ELR (cell line): ENCODE measurements around the gene G3BP2.
A peak's percentile ranks its signal among the peaks of the same experiment; 100 is the strongest.
"Not testable (repeated sequence)": the region's sequence is repeated elsewhere in the genome, so short reads cannot be mapped to it uniquely, and the experiment has no call there.

Experiments used
- DNase-seq: peaks from one replicate; pipeline ENCODE4 v3.0.0-alpha.2; 2015; ENCODE audit warnings: low read depth

The G3BP2 gene

DNA sequence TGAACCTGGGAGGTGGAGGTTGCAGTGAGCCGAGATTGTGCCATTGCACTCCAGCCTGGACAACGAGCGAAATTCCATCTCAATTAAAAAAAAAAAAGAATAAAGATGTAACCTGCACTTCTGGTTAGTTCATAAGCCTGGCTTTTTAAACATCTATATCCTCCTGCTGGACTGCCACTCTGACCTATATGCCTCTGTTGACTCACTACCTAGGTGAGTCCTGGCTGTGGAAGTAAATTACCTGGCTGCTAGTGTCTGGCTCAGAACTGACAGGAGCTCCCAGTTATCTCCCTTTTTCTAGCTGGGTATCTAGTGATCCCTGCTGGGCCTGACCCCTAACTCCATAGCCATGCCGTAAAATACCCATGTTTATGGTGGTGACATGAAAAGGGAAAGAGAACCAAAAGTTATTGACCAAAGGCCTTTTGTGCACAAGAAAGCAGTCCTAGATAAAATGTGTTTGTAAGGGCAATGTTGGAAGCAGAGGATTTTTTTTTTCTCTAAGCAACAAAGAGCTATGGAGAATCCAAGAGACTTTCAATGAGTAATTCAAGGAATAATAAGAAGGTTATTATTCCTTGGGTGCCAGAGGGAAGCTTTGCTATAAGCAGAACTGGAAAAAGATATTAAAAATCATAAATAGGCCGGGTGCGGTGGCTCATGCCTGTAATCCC is 10.4 kb upstream of the G3BP2 start:
- no peak for DNase-seq

DNA sequence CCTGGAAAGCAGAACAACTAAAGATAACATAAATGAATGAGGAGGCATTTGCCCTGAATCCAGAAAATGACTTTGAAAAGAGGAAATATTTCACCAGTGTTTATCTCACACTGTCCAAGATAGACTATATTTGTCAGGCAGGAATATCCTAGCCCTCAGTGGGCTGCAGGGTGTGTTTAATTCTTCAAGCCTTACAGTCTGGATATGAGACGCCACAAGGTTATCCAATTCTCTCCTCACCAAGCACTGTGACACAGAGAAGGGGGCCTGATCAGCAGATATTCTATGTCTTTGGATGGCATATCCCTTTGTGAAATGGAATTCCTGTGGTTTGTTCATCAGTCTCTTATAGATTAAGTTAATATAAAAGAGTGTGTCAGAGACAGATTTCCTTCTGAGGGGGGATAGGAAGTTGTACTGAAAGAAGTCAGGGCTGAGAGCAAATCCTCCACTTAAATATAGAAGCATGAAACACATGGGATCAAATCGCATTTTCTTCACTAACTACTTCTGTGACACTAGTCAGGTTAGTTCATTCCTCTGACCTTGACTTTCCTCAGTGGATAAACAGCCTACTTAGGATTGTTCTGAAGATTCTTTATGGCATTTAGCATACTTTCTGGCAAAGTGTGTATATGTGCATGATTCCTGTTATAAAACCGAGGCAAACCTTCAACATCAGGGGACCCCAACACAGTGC is 6.8 kb upstream of the G3BP2 start:
- DNase-seq = no peak

DNA sequence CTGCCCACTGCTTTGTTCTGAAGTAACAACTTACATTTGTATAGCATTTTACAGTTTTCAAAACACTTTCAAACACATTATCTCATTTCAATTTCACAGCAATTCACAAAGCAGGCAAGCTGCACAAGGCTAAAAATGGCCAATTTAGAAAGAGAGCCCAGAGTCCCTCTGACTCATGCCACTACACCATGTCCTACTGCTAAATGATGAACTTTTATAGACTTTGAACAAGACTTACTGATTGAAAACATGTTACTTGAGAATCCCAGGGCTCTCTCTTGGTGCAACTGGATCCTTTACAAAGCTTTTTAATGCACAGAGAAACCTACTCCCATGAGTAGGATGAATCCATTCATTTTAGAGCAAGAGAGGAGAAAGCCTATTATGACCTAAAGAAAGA is 5.8 kb upstream of the G3BP2 start:
- DNase-seq = no peak

DNA sequence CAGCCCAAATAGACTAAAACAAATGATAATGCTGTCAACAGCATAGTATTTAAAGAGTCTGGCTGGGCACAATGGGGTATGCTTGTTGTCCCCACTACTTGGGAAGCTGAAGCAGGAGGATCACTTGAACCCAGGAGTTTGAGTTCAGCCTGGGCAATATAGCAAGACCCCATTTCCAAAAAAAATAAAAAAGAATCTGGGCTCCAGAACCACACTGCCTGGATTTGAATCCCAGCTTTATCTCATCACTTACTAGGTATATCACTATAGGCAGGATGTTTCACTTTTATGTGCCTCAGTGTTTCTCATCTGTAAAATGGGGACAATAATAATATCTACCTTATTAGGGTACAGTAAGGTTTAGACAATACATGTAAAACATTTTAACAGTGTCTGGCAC is 5.3 kb upstream of the G3BP2 start:
- no peak for DNase-seq

DNA sequence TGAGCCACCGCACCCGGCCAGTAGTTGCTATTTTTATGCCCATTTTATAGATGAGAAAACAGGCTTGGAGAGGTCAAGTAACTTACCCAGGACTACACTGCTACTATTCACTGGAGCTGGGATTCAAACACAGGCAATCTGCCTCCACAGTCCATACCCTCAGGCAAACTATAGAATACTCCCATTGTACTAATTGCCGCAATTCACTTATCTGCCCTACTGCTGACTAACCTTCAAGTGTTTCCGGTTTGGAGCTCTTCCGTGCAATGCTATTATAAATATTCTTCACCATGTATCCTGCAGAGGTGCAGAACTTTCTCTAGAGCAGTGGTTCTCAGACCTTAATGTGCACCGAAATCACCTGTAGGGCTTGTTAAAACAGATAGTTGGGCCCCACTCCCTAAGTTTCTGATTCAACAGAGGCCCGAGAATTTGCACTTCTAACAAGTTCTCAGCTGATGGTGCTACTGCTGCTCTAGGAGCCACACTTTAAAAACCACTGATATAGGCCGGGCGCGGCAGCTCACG is 1.9 kb upstream of the G3BP2 start:
- no peak for DNase-seq

DNA sequence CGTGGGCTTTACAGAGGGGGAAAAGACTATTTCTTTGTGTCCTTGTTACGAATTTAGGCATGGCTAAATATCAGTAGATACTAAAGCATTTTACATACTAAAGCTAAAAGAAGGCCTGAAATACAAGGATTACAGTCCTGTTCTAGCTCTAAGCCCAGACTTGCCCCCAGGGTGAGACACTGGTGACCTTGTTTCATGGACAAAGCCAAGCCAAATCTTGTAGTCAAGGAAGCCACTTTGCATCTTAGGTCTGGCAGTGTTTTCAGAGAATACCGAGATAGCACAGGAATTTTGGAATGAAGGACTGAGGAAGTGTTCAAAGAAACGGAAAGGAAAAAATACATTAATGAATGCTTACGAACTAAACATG is 733 bp upstream of the G3BP2 start:
- DNase-seq = no peak

DNA sequence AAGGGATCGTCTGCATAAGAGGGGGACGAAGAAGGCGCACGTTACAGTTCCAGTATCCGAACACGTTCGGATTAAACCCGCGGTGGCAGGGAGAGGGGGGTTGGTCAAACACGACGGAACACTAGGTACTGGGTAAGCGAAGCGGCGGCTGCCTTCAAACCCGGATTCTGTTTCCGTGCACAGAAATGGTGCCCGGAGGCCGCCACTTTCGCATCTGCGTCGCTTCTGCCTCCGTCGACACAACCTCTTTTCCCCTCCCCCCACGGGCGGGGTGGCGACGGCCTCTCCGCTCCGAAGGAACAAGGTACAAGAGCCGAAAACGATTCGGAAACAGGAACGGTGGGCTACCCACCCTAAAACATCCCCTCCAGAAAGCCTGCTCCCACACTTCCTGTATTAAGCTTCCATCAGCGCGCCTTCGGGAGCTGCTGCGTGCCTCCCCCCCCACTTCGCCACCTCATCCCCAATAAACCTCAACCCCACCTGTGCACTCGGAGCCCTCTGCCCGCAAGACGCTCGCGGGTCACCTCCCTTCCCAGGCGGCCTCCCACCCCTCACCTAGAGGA is 667 bp downstream of the G3BP2 start:
- peak; percentile 68 for DNase-seq

DNA sequence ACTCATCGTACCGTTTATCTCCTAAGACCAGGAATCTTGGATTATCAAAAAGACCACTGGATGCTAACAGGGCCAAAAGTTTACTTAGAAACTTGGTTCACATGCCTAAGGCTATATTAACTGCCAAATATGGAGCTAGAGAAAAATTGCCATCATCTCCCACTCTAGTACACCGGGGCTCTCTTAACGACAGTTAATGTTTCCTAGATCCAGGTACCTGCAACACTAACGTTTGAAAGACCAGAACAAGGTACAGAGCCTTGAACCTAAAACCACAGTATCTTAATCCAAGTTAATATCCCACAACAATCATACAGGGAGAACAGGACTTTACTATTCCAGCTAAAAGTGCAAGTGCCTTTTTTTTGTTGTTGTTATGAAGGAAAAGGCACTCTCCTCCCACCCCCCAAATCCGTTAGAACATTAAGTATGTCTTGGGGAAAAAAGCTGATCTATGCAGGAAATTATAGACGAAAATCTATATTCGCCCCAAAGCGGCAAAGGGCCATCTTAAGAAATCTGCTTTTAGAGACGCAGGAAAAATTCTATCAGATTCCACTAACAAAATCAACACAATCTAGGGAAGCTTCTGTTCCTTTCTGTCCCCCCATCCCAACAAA is 1.3 kb downstream of the G3BP2 start:
- DNase-seq = peak; percentile 32

DNA sequence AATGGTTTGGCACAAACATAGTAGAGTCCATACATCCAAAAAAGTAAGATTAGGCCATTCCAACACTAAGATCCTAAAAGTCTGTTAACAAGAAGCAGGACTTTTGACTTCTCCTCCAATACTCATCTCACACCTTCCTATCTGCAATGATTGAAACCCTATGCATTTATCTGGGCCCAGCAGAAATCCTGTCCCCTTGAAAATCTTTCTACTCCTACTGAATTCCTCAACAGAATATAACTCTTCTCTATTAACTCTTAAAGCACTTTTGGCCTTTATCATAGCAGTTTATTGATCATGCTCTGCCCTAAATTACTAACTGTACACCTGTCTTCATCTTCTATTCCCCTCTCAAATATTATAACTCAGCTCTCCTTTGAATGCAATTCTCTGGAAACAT is 4.6 kb downstream of the G3BP2 start:
- DNase-seq = no peak

DNA sequence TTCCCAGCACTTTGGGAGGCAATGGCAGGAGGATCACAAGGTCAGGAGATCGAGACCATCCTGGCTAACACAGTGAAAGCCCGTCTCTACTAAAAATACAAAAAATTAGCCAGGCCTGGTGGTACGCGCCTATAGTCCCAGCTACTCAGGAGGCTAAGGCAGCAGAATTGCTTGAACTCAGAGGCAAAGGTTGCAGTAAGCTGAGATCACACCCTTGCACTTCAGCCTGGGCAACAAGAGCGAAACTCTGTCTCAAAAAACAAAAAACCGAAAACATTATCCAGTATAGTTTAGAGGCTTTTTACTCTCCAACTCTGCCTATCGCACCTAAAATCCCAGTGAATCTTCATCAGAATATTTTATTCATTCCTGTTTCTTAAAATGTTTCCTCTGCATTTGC is 5.6 kb downstream of the G3BP2 start:
- DNase-seq = not testable (repeated sequence)

DNA sequence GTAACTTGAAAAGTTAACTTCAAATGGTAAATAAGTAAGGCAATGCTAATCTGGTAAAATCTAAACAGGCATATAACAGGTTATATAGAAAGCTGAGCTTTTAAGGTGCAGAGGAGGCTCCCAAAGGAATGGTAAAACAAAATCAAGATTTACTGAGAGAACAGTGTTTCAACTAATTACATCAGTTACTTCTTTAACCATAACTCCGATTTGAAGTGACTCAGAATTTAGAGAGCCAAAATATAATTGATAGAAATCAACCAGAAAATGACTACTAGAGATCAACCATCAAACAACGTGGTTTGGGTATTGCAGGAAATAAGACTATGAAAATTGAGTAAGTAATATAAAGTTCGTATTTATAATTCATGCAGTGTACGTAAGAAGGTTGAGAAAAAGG is 6.9 kb downstream of the G3BP2 start:
- DNase-seq = no peak

DNA sequence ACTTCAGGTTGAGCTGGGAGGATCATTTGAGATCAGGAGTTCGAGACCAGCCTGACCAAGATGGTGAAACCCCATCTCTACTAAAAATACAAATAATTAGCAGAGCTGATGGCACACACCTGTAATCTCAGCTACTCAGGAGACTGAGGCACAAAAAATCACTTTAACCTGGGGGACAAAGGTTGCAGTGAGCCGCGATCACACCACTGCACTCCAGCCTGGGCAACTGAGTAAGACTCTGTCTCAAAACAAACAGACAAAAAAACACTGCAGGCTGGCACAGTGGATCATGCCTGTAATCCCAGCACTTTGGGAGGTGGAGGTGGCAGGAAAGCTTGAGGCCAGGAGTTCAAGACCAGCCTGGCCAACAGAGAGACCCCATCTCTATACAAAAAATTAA is 8.6 kb downstream of the G3BP2 start:
- not testable (repeated sequence) for DNase-seq

DNA sequence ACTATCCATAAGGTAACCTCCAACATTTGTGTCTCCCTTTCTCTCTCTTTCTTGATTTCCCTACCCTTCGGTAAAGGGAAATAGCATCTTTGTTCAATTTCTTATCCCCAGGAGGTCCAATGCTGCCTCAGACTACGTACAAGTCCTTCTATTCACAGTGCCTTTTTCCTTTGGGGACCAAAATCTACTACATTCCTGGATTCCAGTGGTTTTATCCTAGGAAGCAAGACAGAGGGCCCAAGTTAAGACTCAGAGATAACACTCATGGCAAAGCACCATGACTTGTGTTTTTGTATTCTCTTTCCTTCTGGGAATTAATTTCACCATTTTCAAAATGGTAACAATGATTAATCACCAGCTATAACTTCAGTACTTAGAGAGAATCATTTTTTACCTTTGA is 10.6 kb downstream of the G3BP2 start:
- DNase-seq = no peak

DNA sequence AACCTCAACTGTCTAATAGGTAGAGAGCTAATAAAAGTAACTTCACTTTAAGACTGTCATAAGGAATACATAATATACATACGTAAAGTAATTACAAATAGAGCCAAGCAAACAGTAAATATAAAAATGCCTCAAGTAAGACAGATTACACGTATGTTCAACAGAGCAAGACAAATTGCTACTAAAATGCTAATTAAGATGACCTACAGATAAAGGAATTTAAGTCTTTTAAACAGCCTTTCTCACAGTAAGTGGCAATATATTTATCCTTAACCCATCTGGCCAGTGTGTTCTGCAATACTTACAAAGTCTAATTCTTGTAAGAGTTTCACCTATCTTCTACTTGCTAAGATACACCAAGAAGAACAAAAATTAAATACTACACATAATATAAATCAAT is 12.7 kb downstream of the G3BP2 start:
- DNase-seq = peak; percentile 11

DNA sequence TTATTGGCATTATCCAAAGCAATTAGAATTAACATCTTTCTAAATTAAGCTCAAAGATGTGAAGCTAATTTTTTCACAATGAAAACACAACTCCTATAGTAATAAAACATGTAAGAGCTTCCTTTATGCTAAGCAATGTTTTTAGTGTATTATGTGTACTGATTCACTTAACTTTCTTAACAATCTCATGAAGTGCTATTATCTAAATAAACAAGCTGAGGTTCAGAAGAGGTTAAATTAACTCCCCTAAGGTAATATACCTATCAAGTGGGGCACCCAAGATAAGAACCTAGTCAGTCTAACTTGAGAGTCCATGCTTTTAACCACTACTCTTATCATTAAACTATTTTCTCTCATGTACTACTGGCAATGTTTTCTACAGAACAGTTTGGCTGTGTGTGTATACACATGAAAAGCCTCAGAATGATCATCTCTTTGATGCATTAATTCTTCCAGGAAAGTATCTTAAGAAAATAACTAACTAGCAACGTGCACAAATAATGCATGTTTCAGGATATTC is 13.6 kb downstream of the G3BP2 start:
- no peak for DNase-seq

DNA sequence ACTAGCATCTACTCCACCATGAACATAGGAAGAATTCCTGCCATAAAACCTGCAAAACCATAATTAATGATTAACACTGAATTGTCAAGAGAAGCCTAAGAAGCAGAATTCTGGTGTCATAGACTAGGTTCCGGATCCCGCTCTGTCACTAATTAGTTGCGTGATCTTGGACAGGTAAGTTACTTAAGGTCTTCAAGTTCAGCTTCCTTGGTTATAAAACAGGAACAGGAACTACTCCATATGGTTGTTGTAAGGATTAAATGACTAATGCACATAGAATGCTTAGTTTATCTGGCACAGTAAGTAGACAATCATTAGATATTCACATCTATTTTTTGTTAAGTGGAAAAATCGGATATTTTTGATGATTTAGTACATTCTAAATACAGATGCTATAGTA is 14.3 kb downstream of the G3BP2 start:
- DNase-seq = peak; percentile 73

DNA sequence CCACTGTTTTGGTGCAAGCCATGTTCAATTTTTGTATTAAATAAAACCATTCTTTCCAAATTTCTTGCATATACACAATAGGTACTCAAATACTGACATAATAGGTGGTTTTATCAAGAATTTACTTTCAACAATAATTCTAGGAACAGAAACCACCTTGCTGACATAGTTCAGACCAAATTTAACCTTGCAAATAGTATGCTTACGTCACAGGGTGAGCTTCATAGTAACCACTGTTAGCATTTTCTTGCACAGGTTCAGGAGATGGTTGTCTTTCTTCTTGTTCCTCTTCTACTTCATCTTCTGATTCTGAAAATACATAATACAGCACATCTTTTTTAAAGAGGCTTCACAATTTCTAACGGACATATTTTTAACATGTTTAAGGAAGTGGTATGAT is 17.6 kb downstream of the G3BP2 start:
- no peak for DNase-seq

DNA sequence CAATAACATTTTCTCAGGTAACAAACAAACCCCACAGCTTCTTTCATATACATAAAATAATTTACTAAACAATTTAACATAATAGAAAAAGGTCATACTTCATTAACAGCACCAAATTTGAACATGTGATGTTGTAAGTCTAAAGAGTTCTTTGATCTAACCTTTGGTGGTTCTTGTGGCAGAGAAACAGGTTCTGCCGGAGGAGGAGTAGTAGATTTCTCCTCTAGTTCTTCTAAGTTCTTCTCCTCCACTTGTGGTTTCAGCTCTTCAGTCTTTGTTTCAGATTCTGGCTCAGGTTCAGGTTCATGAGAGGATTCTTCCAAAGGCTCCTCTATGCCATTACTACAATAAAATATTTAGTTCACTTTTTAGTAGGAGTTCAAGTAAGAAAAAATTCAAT is 18.3 kb downstream of the G3BP2 start:
- no peak for DNase-seq

DNA sequence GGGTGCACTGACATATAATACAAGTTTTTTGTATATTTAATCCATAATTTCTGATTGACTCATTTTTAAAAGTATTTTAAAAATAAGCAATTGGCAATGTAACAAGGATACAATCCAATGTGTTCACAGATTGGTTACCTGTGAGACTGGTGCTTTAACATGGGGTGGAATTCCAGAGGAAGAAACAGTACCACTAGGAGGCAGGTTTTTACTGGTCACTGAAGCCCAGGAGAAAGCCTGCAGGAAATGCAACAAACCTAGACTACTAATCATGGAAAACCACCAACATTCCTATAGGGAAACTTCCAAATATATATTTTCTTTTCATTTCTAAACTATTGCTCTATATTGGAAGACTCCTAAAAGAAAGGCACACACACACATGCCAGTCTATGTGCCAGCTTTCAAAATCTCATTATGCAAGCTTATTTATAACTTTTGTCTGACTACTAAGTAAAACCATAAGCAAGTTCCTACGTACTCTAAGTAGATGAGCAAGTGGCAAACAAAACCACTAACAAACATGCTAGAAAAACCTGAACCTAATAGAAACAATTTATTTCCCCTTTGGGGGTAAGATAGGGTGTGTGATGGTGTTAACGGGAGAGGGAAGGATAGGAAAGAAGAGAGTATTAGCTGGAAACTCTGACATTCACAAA is 19.2 kb downstream of the G3BP2 start:
- peak; percentile 48 for DNase-seq

DNA sequence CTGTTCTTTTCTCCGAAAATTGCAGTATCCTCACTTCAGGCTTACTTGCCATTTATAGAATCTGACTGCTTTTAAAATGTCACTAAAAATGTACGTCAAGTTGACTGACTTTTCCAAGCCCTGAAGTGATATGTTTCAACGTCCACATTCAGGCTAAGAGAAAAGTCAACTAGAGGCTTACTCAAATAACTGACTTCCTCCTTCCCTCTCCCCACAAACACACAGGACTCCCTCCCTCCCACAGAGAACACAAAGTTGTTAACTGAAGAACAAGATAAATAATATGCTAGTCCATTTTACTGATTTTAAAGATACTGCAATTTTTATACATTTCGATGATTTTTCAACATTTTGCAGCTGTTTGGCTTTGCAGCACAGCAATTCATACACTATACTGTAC is 29.1 kb downstream of the G3BP2 start:
- no peak for DNase-seq

DNA sequence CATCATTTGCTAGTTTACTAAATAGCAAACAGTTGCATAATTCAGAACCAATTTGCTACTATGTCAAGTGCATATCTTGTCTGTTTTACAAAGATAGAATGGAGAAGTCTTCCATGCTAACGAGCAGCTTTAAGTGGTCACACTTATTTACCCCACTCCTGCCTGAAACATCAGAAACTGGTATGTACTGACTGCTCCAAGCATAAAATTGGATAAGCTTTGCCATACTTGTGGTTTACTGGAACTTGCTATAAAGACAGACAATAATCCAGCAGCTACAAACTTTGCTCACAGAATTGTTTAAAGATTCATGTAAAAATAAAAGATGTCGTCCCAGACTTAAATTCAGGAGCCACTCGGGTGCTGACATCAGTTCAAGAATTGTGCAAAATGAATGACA is 29.6 kb downstream of the G3BP2 start:
- no peak for DNase-seq

DNA sequence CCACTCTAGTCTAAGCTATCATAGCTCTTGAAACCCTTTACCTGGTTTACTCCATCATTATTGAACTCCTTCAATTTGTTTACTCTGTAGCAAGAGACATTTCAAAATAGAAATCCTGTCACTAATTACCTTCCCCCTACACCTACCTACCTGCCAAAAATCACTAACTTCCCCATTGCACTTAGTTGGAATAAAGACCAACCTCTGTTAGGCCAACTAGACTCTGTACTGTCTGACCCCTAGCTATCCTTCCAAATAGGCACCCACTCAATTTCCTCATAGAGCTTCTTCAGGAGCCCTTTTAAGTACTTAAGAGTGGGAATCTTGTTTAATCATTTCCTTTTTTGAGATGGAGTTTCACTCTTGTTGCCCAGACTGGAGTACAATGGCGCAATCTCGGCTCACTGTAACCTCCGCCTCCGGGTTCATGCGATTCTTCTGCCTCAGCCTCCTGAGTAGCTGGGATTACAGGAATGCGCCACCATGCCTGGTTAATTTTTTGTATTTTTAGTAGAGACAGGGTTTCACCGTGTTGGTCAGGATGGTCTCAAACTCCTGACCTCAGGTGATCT is 34.0 kb downstream of the G3BP2 start:
- no peak for DNase-seq
